ENCODE measurements around the gene SH3GLB2. TPM values are rescaled to one million over a fixed set of nuclear protein-coding genes. Genes with fewer than 3 reads are reported as not detected.

Gene SH3GLB2
- total RNA-seq, result 10 to 100 TPM; 22.6 to 26.9 TPM
- polyA plus RNA-seq, result 10 to 100 TPM in 1 of 2 donors, 1 to 10 TPM in 1; 5.0 to 14.0 TPM

GRCh38 chr9:129028192-129028966 lies at the start of gene SH3GLB2:
TSS of gene SH3GLB2 (minus strand) at chr9:129028331. CDS start at chr9:129028154, 177 bp downstream.
- DNase-seq (ENCODE audit: low spot score), result peak; percentile 100
- peak within 1 kb of the TSS; percentile 43 to 76 (median 53) for H3K4me3 ChIP-seq (ENCODE audit: low read depth in 1 of 3, low read length in 3 of 3)
- H3K9me3 ChIP-seq (ENCODE audit: control insufficient read depth in 4 of 4, low read length in 3 of 4), result no peaks in the 10 kb centered on the region
- no peaks in the 10 kb centered on the region for H3K27me3 ChIP-seq (ENCODE audit: control insufficient read depth in 4 of 4, insufficient read depth in 4 of 4, low read length in 3 of 4)
- H3K27ac ChIP-seq (ENCODE audit: low read depth in 1 of 2, low read length in 2 of 2), result no peak within 1 kb of the TSS
- peaks cover 0 to 13% (median 9%) of the 10 kb centered on the region in 4 donors for H3K4me1 ChIP-seq (ENCODE audit: control insufficient read depth in 4 of 4, insufficient read depth in 4 of 4, low read length in 3 of 4)
- H3K9ac ChIP-seq (ENCODE audit: low read depth in 1 of 2, low read length in 2 of 2), result peak within 1 kb of the TSS in 1 of 2 donors; percentile 20
- no peaks in the 10 kb centered on the region for H3K36me3 ChIP-seq (ENCODE audit: control insufficient read depth in 4 of 4, insufficient read depth in 3 of 4, low read depth in 1 of 4, low read length in 3 of 4)
- TF ChIP-seq EGR1 (IDR thresholded peaks at IDR 0.05; ENCODE audit: low read depth in 2 of 2) (peak in 1 of 2 donors; percentile 22), CTCF (IDR thresholded peaks at IDR 0.05; ENCODE audit: low read depth, low read length, missing input control) (peak; percentile 87), REST (IDR thresholded peaks at IDR 0.05) (no peak), HNF4A (conservative IDR thresholded peaks at IDR 0.05) (no peak), HNF4G (IDR thresholded peaks at IDR 0.05) (no peak), SP1 (IDR thresholded peaks at IDR 0.05) (peak; percentile 50), GABPA (IDR thresholded peaks at IDR 0.05 in 1 of 2, conservative IDR thresholded peaks at IDR 0.05 in 1 of 2) (no peak), YY1 (IDR thresholded peaks at IDR 0.05) (no peak), FOXA1 (IDR thresholded peaks at IDR 0.05) (no peak), RAD21 (IDR thresholded peaks at IDR 0.05) (peak; percentile 58 to 74), TAF1 (conservative IDR thresholded peaks at IDR 0.05) (no peak), RXRA (IDR thresholded peaks at IDR 0.05) (no peak), ZBTB33 (IDR thresholded peaks at IDR 0.05) (no peak), FOXA2 (IDR thresholded peaks at IDR 0.05) (no peak), JUND (IDR thresholded peaks at IDR 0.05) (no peak), NR2F2 (IDR thresholded peaks at IDR 0.05) (no peak), MAX (IDR thresholded peaks at IDR 0.05) (no peak), ATF3 (IDR thresholded peaks at IDR 0.05) (no peak)
- WGBS, result 2% methylated on average over 60 of the region's 60 CpGs

Data from liver (tissue), 9 donors.